Measurements from ENCODE around the gene SMOC1.

Gene SMOC1

GRCh38 chr14:69945912-69946311, 66.7 kb downstream of the SMOC1 start:
- DNase-seq, result no peak

GRCh38 chr14:69948351-69948750, 69.1 kb downstream of the SMOC1 start:
- no peak for DNase-seq

- DNase-seq, result no peak
These were observed 72.0 kb downstream of the SMOC1 start for GRCh38 chr14:69951263-69951662.

- no peak for DNase-seq
These were observed 72.7 kb downstream of the SMOC1 start for GRCh38 chr14:69951935-69952334.

- no peak for DNase-seq
These were observed 74.2 kb downstream of the SMOC1 start for GRCh38 chr14:69953266-69953915.

GRCh38 chr14:69955855-69956845, 76.9 kb downstream of the SMOC1 start:
- DNase-seq, result no peak

- no peak for DNase-seq
These were observed 77.8 kb downstream of the SMOC1 start for GRCh38 chr14:69956970-69957369.

- no peak for DNase-seq
These were observed 78.8 kb downstream of the SMOC1 start for GRCh38 chr14:69957986-69958385.

GRCh38 chr14:69959136-69959535, 79.9 kb downstream of the SMOC1 start:
- DNase-seq, result no peak

GRCh38 chr14:69960296-69960695, 81.1 kb downstream of the SMOC1 start:
- DNase-seq, result no peak

- no peak for DNase-seq
These were observed 84.8 kb downstream of the SMOC1 start for GRCh38 chr14:69963966-69964365.

- no peak for DNase-seq
These were observed 85.6 kb downstream of the SMOC1 start for GRCh38 chr14:69964841-69965240.

- DNase-seq, result no peak
These were observed 88.9 kb downstream of the SMOC1 start for GRCh38 chr14:69968132-69968531.

GRCh38 chr14:69968681-69969080, 89.5 kb downstream of the SMOC1 start:
- no peak for DNase-seq

- no peak for DNase-seq
These were observed 93.5 kb downstream of the SMOC1 start for GRCh38 chr14:69972755-69973154.

GRCh38 chr14:69973846-69974245, 94.6 kb downstream of the SMOC1 start:
- DNase-seq, result no peak

GRCh38 chr14:69979882-69980281, 100.7 kb downstream of the SMOC1 start:
- DNase-seq, result no peak

GRCh38 chr14:69980457-69981425, 101.5 kb downstream of the SMOC1 start:
- no peak for DNase-seq

- DNase-seq, result no peak
These were observed 103.1 kb downstream of the SMOC1 start for GRCh38 chr14:69982220-69982839.

GRCh38 chr14:69982886-69983285, 103.7 kb downstream of the SMOC1 start:
- no peak for DNase-seq

- DNase-seq, result no peak
These were observed 104.1 kb downstream of the SMOC1 start for GRCh38 chr14:69983317-69983716.

GRCh38 chr14:69985463-69985862, 106.2 kb downstream of the SMOC1 start:
- DNase-seq, result no peak

Data from NK-92 treated with Interleukin-12 subunit alpha and Interleukin-12 subunit beta, amount 100 ng/mL, for 24 hours (cell line).